Activated gamma-delta T cell treated with Interleukin-2 at 50 U/mL for 16 hours (primary cell): Measurements from ENCODE around the gene TSHR.
A peak's percentile ranks its signal among the peaks of the same experiment; 100 is the strongest.
"Not testable (repeated sequence)": the region's sequence is repeated elsewhere in the genome, so short reads cannot be mapped to it uniquely, and the experiment has no call there.

Experiments
- DNase-seq: peaks from one replicate; pipeline ENCODE4 v3.0.0-alpha.2; 2020

TSHR gene

GRCh38 chr14:81001447-81001846 is 46.0 kb downstream of the TSHR start:
- no peak for DNase-seq

GRCh38 chr14:81004575-81004974 is 49.2 kb downstream of the TSHR start:
- DNase-seq: no peak

GRCh38 chr14:81005540-81006228 is 50.3 kb downstream of the TSHR start:
- DNase-seq: no peak

- no peak for DNase-seq
These were observed 50.8 kb downstream of the TSHR start for GRCh38 chr14:81006266-81006665.

- DNase-seq: no peak
These were observed 51.7 kb downstream of the TSHR start for GRCh38 chr14:81007131-81007530.

GRCh38 chr14:81009346-81009745 is 53.9 kb downstream of the TSHR start:
- no peak for DNase-seq

GRCh38 chr14:81018251-81018650 is 62.8 kb downstream of the TSHR start:
- DNase-seq: no peak

- DNase-seq: no peak
These were observed 63.3 kb downstream of the TSHR start for GRCh38 chr14:81018684-81019083.

GRCh38 chr14:81019113-81019512 is 63.7 kb downstream of the TSHR start:
- not testable (repeated sequence) for DNase-seq

GRCh38 chr14:81023095-81023710 is 67.8 kb downstream of the TSHR start:
- DNase-seq: no peak

- no peak for DNase-seq
These were observed 73.0 kb downstream of the TSHR start for GRCh38 chr14:81028461-81028860.

- no peak for DNase-seq
These were observed 76.1 kb downstream of the TSHR start for GRCh38 chr14:81031488-81031887.

GRCh38 chr14:81033698-81034240 is 78.3 kb downstream of the TSHR start:
- DNase-seq: no peak

- DNase-seq: no peak
These were observed 87.0 kb downstream of the TSHR start for GRCh38 chr14:81042438-81042837.

- DNase-seq: no peak
These were observed 96.1 kb downstream of the TSHR start for GRCh38 chr14:81051547-81051946.

GRCh38 chr14:81054057-81054456 is 98.6 kb downstream of the TSHR start:
- not testable (repeated sequence) for DNase-seq

GRCh38 chr14:81055971-81056370 is 100.5 kb downstream of the TSHR start:
- DNase-seq: no peak

- no peak for DNase-seq
These were observed 107.0 kb downstream of the TSHR start for GRCh38 chr14:81062380-81062779.

GRCh38 chr14:81062816-81063215 is 107.4 kb downstream of the TSHR start:
- peak; percentile 4 for DNase-seq

- no peak for DNase-seq
These were observed 111.3 kb downstream of the TSHR start for GRCh38 chr14:81066672-81067071.

GRCh38 chr14:81067156-81067555 is 111.7 kb downstream of the TSHR start:
- no peak for DNase-seq

GRCh38 chr14:81068176-81068782 is 112.9 kb downstream of the TSHR start:
- no peak for DNase-seq

GRCh38 chr14:81070511-81070910 is 115.1 kb downstream of the TSHR start:
- no peak for DNase-seq

GRCh38 chr14:81085596-81085995 is 130.2 kb downstream of the TSHR start:
- no peak for DNase-seq
